Mesendoderm (in vitro differentiated cells): ENCODE results near the gene ASS1.
"Not testable (repeated sequence)": the region's sequence is repeated elsewhere in the genome, so short reads cannot be mapped to it uniquely, and the experiment has no call there.

Source experiments
- DNase-seq: peaks from one replicate; pipeline ENCODE4 v3.0.0; 2013
- H2AK5ac ChIP-seq: 2 replicates; pipeline ENCODE4 v1.6.1; 2013; ENCODE audit warnings: low read length, inconsistent platforms
- H2BK120ac ChIP-seq: 2 replicates; pipeline ENCODE4 v1.6.1; 2013; ENCODE audit warnings: low read depth, mild to moderate bottlenecking, low read length, moderate library complexity, mixed read lengths
- H2BK15ac ChIP-seq: replicated peaks from 2 replicates; pipeline ENCODE4 v1.6.1; 2013; ENCODE audit warnings: low read depth, mild to moderate bottlenecking, moderate library complexity
- H2BK5ac ChIP-seq: 2 replicates; pipeline ENCODE4 v1.6.1; 2013; ENCODE audit warnings: low read length, inconsistent platforms
- H3K18ac ChIP-seq: 2 replicates; pipeline ENCODE4 v1.6.1; 2013; ENCODE audit warnings: mild to moderate bottlenecking, low read length, mixed read lengths
- H3K23ac ChIP-seq: one replicate; pipeline ENCODE4 v1.6.1; 2013; ENCODE audit warnings: low read length
- H3K27ac ChIP-seq: 2 replicates; pipeline ENCODE4 v1.5.1; 2013; ENCODE audit warnings: low read depth, mild to moderate bottlenecking, inconsistent platforms, low read length, moderate library complexity
- H3K27me3 ChIP-seq: 2 replicates; pipeline ENCODE4 v1.6.1; 2013; ENCODE audit warnings: low read length, control low read depth, mild to moderate bottlenecking, inconsistent platforms; ENCODE audit not compliant: insufficient read depth, poor library complexity
- H3K36me3 ChIP-seq: 2 replicates; pipeline ENCODE4 v1.6.1; 2013; ENCODE audit warnings: low read length, inconsistent platforms; ENCODE audit not compliant: control insufficient read depth, insufficient read depth
- H3K4ac ChIP-seq: one replicate; pipeline ENCODE4 v1.6.1; 2013; ENCODE audit warnings: low read depth, mild to moderate bottlenecking, low read length, moderate library complexity
- H3K4me1 ChIP-seq: 2 replicates; pipeline ENCODE4 v1.6.1; 2013; ENCODE audit warnings: low read depth, low read length, inconsistent platforms; ENCODE audit not compliant: control insufficient read depth
- H3K4me2 ChIP-seq: 2 replicates; pipeline ENCODE4 v1.6.1; 2013; ENCODE audit warnings: low read length
- H3K4me3 ChIP-seq: 2 replicates; pipeline ENCODE4 v1.5.1; 2013; ENCODE audit warnings: mild to moderate bottlenecking, low read length
- H3K56ac ChIP-seq: one replicate; pipeline ENCODE4 v1.6.1; 2013; ENCODE audit warnings: low read length
- H3K79me1 ChIP-seq: 2 replicates; pipeline ENCODE4 v1.6.1; 2013; ENCODE audit warnings: low read length, inconsistent platforms
- H3K79me2 ChIP-seq: 2 replicates; pipeline ENCODE4 v1.6.1; 2013; ENCODE audit warnings: mild to moderate bottlenecking, low read length; ENCODE audit not compliant: control insufficient read depth, insufficient read depth
- H3K9ac ChIP-seq: 2 replicates; pipeline ENCODE4 v1.6.1; 2013; ENCODE audit warnings: low read length, inconsistent platforms
- H4K5ac ChIP-seq: one replicate; pipeline ENCODE4 v1.6.1; 2013; ENCODE audit warnings: low read length
- H4K8ac ChIP-seq: one replicate; pipeline ENCODE4 v1.6.1; 2013; ENCODE audit warnings: low read depth, mild to moderate bottlenecking, control low read depth, low read length, moderate library complexity
- WGBS: extraction: QIAGEN DNeasy Blood & Tissue Kit; methylation state at CpG from one replicate; pipeline ENCODE4 v1.1.7; 2013; ENCODE audit warnings: low lambda C conversion rate, missing lambda C conversion rate; ENCODE audit not compliant: insufficient coverage; ENCODE audit errors: extremely low coverage; 5-methylcytosine and 5-hydroxymethylcytosine counted together

Gene ASS1

DNA sequence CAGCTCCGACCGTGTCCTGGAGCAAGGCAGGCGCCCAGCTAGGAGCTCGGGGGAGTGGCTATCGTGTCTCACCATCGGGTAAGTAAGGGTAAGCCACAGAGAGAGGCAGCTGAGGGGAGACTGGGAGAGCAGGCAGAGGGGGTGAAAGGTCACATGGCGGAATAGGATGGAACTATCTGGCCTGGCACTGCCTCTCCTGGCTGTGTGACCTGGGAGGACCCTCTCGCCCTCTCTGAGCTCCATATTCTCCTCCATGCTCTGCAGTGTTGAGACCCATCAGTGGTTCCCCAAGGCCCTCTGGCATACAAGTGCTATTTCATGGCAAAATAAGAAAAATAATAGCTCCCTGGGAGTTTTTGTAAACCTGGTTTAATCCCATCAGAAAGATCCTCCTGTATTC lies 43.9 kb upstream of the ASS1 start:
- Histone ChIP-seq H4K5ac (no peak overlapping the region), H3K79me1 (no peaks in the 10 kb centered on the region), H2AK5ac (no peak overlapping the region), H3K9ac (no peak overlapping the region), H3K56ac (no peak overlapping the region), H2BK15ac (no peak overlapping the region), H3K18ac (no peak overlapping the region), H3K79me2 (no peaks in the 10 kb centered on the region), H3K4ac (no peak overlapping the region), H3K23ac (no peak overlapping the region), H3K36me3 (no peaks in the 10 kb centered on the region), H3K27ac (no peak overlapping the region), H3K4me2 (no peak overlapping the region), H3K27me3 (no peaks in the 10 kb centered on the region), H2BK5ac (no peak overlapping the region), H3K4me1 (no peaks in the 10 kb centered on the region), H2BK120ac (no peak overlapping the region), H4K8ac (no peak overlapping the region), H3K4me3 (no peak overlapping the region)
- no peak for DNase-seq
- no CpG with 5 or more reads among the region's 8 CpGs for WGBS

DNA sequence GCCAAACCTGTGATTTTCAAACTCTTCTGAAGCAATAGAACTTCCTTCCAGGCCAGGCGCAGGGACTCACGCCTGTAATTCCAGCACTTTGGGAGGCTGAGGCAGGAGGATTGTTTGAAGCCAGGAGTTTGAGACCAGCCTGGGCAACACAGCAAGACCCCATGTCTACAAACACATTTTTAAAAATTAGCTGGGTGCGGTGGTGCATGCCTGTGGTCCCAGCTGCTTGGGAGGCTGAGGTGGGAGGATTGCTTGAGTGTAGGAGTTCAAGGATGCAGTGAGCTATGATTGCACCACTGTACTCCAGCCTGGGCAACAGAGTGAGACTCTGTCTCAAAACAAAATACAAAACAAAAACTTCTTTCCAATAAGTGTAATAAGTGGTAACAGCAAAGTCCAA lies 43.0 kb upstream of the ASS1 start:
- H3K79me2 ChIP-seq, H3K27ac ChIP-seq, H3K36me3 ChIP-seq, H3K79me1 ChIP-seq, H3K27me3 ChIP-seq, H3K4ac ChIP-seq, H3K4me1 ChIP-seq, H2BK5ac ChIP-seq, H2BK120ac ChIP-seq, H3K56ac ChIP-seq, H3K18ac ChIP-seq, H3K9ac ChIP-seq, H2AK5ac ChIP-seq, H4K5ac ChIP-seq, H3K23ac ChIP-seq, H3K4me2 ChIP-seq, H2BK15ac ChIP-seq, DNase-seq, H4K8ac ChIP-seq, H3K4me3 ChIP-seq: not testable (repeated sequence)
- no CpG with 5 or more reads among the region's 3 CpGs for WGBS

DNA sequence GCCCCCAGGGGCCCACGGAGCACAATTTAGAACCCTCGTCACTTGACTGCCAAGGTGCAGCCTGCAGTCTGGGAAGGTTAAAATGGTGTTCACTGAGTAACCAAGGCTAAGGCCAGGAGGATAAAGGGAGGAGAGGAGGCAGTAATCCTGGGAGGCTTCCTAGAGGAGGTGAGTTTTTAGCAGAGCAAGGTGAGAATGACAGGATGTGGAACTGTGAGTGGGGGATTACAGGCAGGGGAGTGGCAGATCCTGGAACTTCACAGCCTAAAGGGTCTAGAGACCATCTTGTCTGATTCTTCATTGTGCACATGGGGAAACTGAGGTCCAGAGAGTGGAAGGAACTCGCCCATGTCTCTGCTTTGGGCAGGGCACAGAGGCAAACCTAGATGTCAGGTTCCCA lies 42.5 kb upstream of the ASS1 start:
- Histone ChIP-seq H3K4me2 (no peak overlapping the region), H3K27ac (no peak overlapping the region), H4K5ac (no peak overlapping the region), H3K4me3 (no peak overlapping the region), H3K36me3 (no peaks in the 10 kb centered on the region), H4K8ac (no peak overlapping the region), H3K4ac (no peak overlapping the region), H3K79me2 (no peaks in the 10 kb centered on the region), H2BK15ac (no peak overlapping the region), H3K27me3 (no peaks in the 10 kb centered on the region), H3K18ac (no peak overlapping the region), H2BK120ac (no peak overlapping the region), H3K79me1 (no peaks in the 10 kb centered on the region), H2BK5ac (no peak overlapping the region), H3K56ac (no peak overlapping the region), H2AK5ac (no peak overlapping the region), H3K9ac (no peak overlapping the region), H3K23ac (no peak overlapping the region), H3K4me1 (no peaks in the 10 kb centered on the region)
- no CpG with 5 or more reads among the region's 3 CpGs for WGBS
- DNase-seq: no peak

DNA sequence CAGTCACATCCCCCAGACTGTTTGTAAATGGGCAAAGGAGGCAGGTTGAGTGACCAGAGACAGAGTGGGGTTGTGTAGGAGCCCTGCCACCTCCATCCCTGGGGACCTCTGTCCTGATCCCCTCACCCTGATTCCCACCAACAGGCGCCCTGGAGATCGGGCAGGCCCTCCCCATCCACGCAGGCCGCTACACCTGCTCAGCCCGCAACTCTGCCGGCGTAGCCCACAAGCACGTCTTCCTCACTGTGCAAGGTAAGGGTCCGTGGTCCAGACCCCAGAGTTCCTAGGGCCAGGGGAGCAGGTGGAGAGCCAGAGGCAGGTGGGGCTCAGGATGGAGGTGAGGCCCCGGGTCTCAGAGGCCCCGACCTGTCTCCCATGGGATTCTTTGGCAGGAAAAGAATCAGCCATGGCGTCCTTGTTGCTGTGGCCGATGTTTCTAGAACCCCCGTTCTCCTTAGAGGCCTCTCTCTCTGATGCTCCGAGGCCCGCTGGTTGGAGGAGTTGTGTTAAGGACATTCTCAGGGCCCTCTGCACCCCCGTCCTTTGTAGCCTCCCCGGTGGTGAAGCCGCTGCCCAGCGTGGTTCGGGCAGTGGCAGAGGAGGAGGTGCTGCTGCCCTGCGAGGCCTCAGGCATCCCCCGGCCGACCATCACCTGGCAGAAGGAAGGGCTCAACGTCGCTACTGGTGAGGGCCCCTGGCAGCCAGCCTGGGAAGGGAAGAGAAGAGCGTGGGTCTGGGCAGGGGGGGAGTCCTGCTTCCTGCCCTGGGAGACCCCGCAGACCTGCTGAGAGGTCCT lies 41.9 kb upstream of the ASS1 start:
- Histone ChIP-seq H3K36me3 (no peaks in the 10 kb centered on the region), H2AK5ac (no peak overlapping the region), H3K4me3 (no peak overlapping the region), H3K4me2 (no peak overlapping the region), H3K18ac (no peak overlapping the region), H3K23ac (no peak overlapping the region), H3K9ac (no peak overlapping the region), H3K27ac (no peak overlapping the region), H3K79me1 (no peaks in the 10 kb centered on the region), H3K79me2 (no peaks in the 10 kb centered on the region), H2BK5ac (no peak overlapping the region), H3K27me3 (no peaks in the 10 kb centered on the region), H3K4me1 (no peaks in the 10 kb centered on the region), H3K56ac (no peak overlapping the region), H2BK15ac (no peak overlapping the region), H4K8ac (no peak overlapping the region), H3K4ac (no peak overlapping the region), H2BK120ac (no peak overlapping the region), H4K5ac (no peak overlapping the region)
- DNase-seq: no peak
- WGBS: no CpG with 5 or more reads among the region's 28 CpGs

DNA sequence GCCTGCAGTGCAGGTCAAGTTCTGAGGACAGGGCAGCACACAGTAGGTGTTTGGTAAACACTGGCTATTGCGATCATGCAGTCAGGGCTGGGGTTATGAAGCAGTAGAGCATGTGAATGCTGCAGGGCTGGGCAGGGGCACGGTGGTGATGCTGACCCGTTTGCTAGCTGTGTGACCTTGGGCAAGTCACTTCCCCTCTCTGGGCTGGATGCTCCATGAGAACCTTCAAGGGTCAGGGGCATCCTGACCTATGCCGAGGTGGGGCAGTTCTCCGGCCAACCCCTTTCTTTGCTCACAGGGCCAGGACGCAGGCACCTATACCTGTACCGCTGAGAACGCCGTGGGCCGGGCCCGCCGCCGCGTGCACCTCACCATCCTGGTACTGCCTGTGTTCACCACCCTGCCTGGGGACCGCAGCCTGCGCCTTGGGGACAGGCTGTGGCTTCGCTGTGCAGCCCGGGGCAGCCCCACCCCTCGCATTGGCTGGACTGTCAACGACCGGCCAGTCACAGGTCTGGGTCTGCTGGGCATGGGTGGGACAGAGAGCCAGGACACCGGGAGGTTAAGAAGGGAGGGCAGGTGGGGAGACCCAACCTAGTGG lies 39.0 kb upstream of the ASS1 start:
- no peak for DNase-seq
- Histone ChIP-seq H3K36me3 (no peaks in the 10 kb centered on the region), H3K27ac (no peak overlapping the region), H3K56ac (no peak overlapping the region), H4K5ac (no peak overlapping the region), H2AK5ac (no peak overlapping the region), H2BK5ac (no peak overlapping the region), H2BK15ac (no peak overlapping the region), H3K4me3 (no peak overlapping the region), H3K79me2 (no peaks in the 10 kb centered on the region), H3K18ac (no peak overlapping the region), H3K4me1 (no peaks in the 10 kb centered on the region), H3K23ac (no peak overlapping the region), H2BK120ac (no peak overlapping the region), H3K9ac (no peak overlapping the region), H3K79me1 (no peaks in the 10 kb centered on the region), H3K4me2 (no peak overlapping the region), H3K27me3 (no peaks in the 10 kb centered on the region), H3K4ac (no peak overlapping the region), H4K8ac (no peak overlapping the region)
- no CpG with 5 or more reads among the region's 22 CpGs for WGBS
